Stimulated activated CD4-positive, alpha-beta T cell treated with anti-CD3 and anti-CD28 coated beads, Interleukin-15, amount 100 ng/mL, for 24 hours (primary cell): ENCODE measurements around the gene SLIT1.

ENCODE experiments used
- DNase-seq: peaks from one replicate; pipeline ENCODE4 v3.0.0-alpha.2; 2020

Gene SLIT1

DNA sequence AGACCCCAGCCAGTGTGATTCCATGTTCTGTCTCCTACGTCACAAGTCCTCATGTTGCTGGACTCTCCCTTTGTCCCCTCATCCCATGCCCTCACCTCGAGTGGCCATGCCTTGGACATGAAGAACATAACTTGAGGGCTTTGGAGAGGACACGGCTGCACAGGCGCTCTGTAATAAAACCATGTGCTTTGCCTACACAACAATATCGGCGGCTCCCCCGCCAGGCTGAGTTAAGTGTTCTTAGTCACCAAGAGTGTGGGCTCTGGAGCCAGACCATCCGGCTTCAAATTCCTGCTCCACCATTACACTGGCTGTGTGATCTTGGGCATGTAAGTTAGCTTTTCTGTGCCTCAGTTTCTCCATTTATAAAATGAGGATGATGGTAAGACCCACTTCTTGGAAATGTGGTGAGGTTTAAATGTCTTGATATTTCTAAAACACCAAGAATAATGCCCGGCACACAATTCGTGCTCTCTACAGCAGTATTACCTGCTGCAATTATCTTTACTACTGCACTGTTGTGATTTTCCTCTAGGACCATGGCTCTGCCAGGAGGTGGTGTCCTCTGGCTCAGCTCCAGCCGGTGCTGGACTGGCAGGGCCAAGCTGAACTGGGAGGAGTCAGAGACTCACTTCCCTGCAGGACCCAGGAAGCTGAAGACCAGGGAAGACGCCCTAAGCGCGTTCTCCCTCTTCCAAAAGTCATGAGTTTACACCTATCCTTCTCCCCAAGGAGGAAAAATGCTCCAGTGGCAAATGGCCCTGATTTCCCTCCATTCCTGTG, 15.7 kb downstream of the SLIT1 start:
- DNase-seq: no peak

GRCh38 chr10:97169063-97169462, 16.7 kb downstream of the SLIT1 start:
- DNase-seq: no peak

DNA sequence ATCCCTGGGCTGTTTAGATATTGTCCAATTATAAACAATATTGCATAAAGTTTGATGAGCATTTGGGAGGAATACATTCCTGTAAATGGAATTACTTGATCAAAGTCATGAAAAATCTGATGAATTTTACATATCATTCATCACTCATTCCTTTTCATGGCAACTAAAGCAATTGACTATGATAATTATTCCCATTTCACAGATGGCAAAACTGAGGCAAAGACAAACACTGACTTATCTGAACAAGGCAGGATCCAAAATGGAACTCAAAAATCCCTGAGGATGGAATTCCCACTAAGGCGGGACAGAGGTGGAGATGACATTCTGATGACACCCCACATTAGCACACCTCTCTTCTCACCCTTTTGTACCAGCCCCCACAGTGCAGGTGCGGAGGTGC, 17.1 kb downstream of the SLIT1 start:
- DNase-seq: no peak

DNA sequence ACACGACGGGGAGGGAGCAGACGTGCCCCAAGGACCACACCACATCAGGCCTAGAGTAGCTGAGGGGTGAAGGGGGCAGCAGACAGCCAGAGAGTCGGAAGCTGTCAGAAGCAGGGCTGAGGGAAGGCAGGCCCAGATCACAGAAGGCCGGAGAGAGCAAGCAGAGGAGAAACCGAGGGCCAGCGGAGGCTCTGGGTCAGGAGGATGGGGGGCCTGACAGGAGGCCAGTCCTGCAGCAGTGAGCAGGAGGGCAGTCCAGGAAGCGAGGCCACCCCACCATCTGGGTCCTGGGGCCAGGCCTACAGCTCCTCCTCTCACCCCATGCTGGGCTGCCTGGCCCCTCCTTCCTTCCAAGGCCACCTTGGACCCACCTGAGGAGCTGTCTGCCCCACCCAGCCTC, 20.3 kb downstream of the SLIT1 start:
- no peak for DNase-seq

DNA sequence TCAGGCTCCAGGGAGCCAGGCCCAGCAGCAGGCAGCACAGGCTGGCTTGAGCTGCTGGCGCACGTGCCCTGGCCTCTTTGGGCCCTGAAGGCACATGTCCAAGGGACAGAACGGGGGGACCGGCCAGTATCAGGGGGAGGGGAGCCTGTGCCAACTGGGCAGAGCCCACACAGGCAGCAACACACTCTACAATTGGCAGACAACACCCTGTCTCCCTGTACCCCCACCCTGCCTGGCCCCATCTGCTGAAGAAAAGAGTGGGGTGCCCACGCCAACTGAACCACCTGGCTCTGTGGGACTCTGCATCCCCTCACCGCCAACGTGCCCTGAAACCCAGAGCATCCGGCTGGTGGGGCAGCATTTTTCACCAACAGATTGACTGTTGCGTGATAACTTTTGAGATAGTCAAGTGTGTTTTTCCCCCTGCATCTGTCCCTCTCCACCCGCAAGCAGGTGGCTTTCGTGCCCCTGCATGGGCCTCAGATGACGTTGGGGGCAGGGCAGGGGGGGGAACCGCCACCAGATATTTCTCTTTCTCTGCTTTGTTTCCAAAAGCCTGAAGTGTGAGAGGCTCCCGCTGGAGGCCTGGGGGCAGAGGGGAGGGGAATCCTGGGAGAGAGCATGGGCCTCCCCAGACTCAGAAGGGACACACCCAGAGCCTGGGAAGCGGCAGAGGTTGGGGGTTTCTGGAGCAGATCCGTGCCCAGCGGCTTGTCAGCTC, 21.8 kb downstream of the SLIT1 start:
- no peak for DNase-seq

- no peak for DNase-seq
Measured at GRCh38 chr10:97163181-97163580, 22.6 kb downstream of the SLIT1 start.

- DNase-seq: no peak
Measured at GRCh38 chr10:97159646-97160305, 26.0 kb downstream of the SLIT1 start.

DNA sequence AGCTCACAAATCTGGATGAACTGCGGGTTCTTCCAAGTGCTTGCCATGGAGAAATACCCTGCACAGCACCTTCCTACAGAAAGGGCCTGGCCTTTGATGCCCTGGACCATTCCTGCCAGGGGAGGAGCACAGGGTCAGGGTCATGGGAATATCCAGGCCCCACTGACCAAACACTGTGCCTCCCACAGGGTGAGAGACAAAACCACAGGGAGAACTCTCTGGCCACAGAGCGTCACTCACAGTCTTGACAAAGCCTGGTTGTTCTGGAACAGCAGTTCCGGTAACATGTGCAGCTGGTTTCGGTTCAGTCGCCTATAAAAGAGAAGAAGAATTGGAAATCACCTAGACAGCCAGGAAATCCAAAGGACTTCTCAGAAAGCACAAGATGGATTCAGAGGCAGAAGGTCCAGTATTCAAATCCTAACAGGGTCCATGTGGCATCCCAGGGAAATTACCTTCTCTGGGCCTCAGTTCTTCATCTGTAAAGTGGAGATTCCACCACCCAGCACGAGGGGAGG, 28.1 kb downstream of the SLIT1 start:
- DNase-seq: no peak

- no peak for DNase-seq
Measured at GRCh38 chr10:97154781-97155180, 31.0 kb downstream of the SLIT1 start.

DNA sequence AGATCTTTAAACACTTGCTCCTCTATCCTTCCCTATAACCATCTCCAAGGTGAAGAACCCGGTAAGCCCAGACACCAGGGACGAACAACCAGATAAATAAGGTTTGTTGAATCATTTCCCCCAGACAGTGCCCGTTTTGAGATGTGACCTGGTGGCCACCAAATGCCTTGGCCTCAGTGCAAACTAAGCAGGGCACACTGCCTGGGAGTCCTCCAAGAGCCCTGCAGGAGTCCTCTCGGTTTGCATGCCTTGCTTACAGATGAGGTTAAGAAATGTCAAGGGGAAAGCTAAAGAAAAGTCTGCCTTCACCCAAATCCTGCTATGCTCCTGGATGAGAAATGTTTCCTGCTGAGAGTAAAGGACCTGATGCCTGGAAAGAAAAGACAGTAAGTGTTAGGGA, 31.6 kb downstream of the SLIT1 start:
- no peak for DNase-seq

GRCh38 chr10:97153270-97153850, 32.4 kb downstream of the SLIT1 start:
- DNase-seq: no peak

DNA sequence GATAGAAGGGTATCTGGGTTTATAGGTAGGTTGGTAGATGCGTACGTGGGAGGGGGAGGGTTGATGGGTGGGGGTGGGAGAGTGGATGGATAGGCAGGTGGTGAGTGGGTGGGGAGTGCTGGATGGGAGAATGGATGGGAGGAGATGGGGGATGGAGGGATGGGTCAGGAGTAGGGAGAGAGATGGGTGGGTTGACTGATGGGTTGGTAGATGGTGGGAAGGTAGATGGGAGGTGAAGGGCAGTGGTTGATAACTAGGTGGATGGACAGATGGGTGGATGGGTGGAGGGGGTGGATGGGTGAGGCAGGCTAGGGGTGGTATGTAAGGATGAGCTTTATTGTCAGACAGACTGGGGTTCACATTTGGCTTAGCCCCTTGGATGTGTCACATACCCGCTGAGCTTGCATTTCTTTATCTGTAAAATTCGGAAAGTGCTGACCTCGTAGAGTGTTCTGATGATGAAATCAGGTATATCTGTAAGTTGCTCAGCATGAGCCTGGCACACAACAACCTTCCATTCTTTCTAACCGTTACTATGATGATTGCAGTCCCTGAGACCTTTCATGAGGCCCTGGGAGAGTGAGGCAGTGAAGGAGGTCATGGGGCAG, 34.3 kb downstream of the SLIT1 start:
- DNase-seq: no peak

DNA sequence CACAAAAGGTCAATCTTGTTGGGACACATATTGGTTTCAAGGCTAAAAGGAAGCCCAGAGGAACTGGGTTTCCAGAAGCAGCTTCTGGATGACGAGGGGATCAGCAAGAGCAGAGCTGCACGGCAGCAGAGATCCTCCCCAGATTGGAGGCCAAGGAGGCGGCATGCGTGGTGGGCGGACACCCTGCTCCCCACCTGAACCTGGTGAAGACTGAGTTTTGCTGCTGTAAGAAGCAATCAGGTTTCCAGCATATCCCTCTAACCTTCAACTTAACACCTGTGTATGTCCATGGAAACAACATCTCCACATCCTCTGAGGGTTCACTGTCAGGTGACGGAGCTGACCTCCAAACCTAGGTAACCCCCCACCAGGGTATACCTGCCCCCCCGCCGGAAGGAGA, 35.1 kb downstream of the SLIT1 start:
- DNase-seq: no peak

DNA sequence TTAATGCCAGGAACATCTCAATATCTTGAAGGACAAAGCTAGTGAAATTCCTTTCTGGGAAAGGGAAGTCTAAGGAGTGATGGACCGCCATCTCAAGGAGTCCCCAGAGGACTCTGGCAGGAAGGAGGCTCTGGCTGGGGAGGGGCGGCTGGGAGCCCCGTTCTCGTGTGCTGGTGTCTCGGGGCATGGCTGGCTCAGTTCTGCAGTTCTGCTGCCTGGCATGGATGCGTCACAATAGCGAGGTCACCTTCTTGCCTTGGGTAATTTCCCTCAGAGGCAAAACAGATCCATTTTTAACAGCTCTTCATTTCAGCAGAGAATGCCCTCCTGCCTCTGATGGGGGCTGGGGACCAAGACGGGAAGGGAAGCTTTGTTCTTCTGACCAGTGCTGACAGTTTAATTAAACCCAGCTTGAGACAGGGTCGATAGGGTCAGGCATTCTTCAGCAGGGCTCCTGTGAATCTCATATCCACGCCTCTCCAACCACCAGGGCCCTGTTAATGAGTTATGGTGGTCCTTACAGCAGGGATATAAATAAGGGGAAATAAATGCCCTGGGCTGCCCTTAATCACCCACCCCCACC, 35.7 kb downstream of the SLIT1 start:
- no peak for DNase-seq

- no peak for DNase-seq
Measured at GRCh38 chr10:97149079-97149531, 36.7 kb downstream of the SLIT1 start.

- no peak for DNase-seq
Measured at GRCh38 chr10:97144297-97144696, 41.5 kb downstream of the SLIT1 start.

DNA sequence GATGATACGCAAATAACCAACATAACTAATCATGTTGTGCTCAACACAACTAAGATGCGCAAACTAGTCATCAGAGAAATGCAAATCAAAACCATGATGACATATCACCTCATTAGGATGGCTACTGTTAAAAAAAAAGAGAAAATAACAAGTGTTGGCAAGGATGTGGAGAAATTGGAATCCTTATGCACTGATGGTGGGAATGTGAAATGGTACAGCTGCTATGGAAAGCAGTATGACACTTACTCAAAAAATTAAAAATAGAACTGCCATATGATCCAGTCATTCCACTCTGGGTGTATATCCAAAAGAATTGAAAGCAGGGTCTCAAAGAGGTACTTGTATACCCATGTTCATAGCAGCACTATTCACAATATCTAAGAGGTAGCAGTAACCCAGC, 42.9 kb downstream of the SLIT1 start:
- no peak for DNase-seq

- DNase-seq: no peak
Measured at GRCh38 chr10:97140902-97141745, 44.6 kb downstream of the SLIT1 start.

DNA sequence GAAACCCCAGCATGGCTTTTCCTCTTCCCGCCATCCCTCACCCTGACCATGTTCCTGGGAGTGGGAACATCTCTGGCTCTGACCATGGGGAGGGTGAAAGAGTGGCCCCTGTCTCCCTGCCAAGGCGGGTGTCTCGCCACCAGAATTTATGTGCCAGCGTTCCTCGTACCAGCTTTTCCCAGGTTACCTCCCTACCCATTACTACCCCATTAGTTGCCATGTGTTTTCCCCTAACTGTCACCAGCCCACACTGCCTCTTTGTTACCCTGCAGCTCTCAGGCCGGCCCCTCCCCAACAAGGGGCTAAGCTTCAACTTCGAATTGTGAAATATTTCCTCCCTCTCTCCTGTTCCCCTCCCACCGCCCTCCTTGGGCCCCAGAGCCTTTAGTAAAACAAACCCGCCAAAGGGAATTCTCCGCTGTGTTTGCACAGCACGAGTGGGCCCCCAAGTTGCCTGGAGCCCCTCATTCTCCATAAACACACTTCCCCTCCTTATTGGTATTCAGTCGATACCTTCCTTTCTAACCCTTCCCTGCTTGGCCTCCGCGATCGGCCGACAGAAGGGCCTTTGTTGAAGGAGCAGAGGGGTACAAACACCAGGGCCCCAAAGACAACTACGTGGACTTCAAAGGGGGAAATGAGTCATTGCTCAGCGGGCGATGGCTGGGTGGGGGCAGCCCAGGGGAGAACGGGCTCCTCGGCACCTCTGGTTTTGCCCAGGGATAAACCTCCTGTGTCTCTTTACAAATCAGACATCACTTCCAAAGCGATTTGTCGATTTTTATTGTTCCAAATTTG, 45.5 kb downstream of the SLIT1 start:
- DNase-seq: no peak

- no peak for DNase-seq
Measured at GRCh38 chr10:97139651-97140048, 46.1 kb downstream of the SLIT1 start.

GRCh38 chr10:97138846-97139245, 46.9 kb downstream of the SLIT1 start:
- no peak for DNase-seq
